Measurements from ENCODE around the gene STPG1.

Gene STPG1

GRCh38 chr1:24414775-24415333 is 1.3 kb upstream of the STPG1 start:
- TF ChIP-seq EZH2phosphoT487 (IDR thresholded peaks at IDR 0.05; ENCODE audit: low read length) (no peak), CTCF (IDR thresholded peaks at IDR 0.05; ENCODE audit: low read length) (no peak)
- Histone ChIP-seq H3K4me3 (ENCODE audit: low read length) (0 out of 2 replicates have a peak overlapping the region, but pooled peaks have one; percentile 11), H3K4me2 (ENCODE audit: low read depth, low read length) (peak overlapping the region; percentile 57; the same call in 1 of the 2 replicates), H3K9me3 (replicated peaks; ENCODE audit: insufficient read depth, low read length) (no peaks in the 10 kb centered on the region), H4K20me1 (ENCODE audit: insufficient read depth, low read length) (no peaks in the 10 kb centered on the region), H3K9ac (ENCODE audit: low read length) (no peak overlapping the region), H3K9me2 (replicated peaks; ENCODE audit: insufficient read depth, low read length) (no peaks in the 10 kb centered on the region), H3K4me1 (ENCODE audit: low read length) (peaks cover 18% of the 10 kb centered on the region), H3K79me2 (ENCODE audit: low read length) (peaks cover 39% of the 10 kb centered on the region), H3K36me3 (replicated peaks; ENCODE audit: insufficient read depth, low read length) (0 out of 2 replicates have a peak, but pooled peaks cover 4% of the 10 kb centered on the region), H3F3A (ENCODE audit: insufficient read depth, low read length) (peaks cover 19% of the 10 kb centered on the region), H2AFZ (ENCODE audit: low read length) (peak overlapping the region; percentile 72), H3K27me3 (replicated peaks; ENCODE audit: insufficient read depth, low read length) (no peaks in the 10 kb centered on the region), H3K27ac (ENCODE audit: low read length) (no peak overlapping the region)
- DNase-seq, result no peak

DNA sequence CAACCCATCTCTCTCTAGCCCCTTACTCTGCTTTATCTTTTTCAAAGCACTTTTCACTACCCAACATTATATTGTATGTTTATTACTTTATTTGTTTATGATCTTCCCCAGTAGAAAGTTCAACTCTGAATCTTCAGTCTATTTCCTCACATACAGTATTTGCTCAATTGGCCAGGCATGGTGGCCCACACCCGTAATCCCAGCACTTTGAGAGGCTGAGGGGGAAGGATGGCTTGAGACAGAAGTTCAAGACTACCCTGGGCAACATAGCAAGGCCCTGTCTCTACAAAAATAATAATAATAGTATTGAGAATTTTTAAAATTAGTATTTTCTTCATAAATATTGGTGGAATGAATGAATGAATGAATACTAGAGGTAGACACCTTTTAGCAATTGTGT is 1.2 kb downstream of the STPG1 start:
- peaks cover 15% of the 10 kb centered on the region for H3K4me1 ChIP-seq (ENCODE audit: low read length)
- no peaks in the 10 kb centered on the region for H4K20me1 ChIP-seq (ENCODE audit: insufficient read depth, low read length)
- H3K9ac ChIP-seq (ENCODE audit: low read length), result no peak overlapping the region
- DNase-seq, result no peak
- no peak overlapping the region for H3K27ac ChIP-seq (ENCODE audit: low read length)
- no peaks in the 10 kb centered on the region for H3K9me2 ChIP-seq (replicated peaks; ENCODE audit: insufficient read depth, low read length)
- H3K4me3 ChIP-seq (ENCODE audit: low read length), result 0 out of 2 replicates have a peak overlapping the region, but pooled peaks have one; percentile 70
- H3K27me3 ChIP-seq (replicated peaks; ENCODE audit: insufficient read depth, low read length), result no peaks in the 10 kb centered on the region
- TF ChIP-seq EZH2 (optimal IDR thresholded peaks at IDR 0.05; ENCODE audit: low read depth, low read length) (no peak), CTCF (IDR thresholded peaks at IDR 0.05; ENCODE audit: low read length) (no peak), EZH2phosphoT487 (IDR thresholded peaks at IDR 0.05; ENCODE audit: low read length) (no peak)
- H2AFZ ChIP-seq (ENCODE audit: low read length), result no peak overlapping the region
- H3K79me2 ChIP-seq (ENCODE audit: low read length), result peaks cover 17% of the 10 kb centered on the region
- no peaks in the 10 kb centered on the region for H3K36me3 ChIP-seq (replicated peaks; ENCODE audit: insufficient read depth, low read length)
- H3K4me2 ChIP-seq (ENCODE audit: low read depth, low read length), result peak overlapping the region; percentile 65
- H3F3A ChIP-seq (ENCODE audit: insufficient read depth, low read length), result peaks cover 19% of the 10 kb centered on the region
- no peaks in the 10 kb centered on the region for H3K9me3 ChIP-seq (replicated peaks; ENCODE audit: insufficient read depth, low read length)

- TF ChIP-seq EZH2 (optimal IDR thresholded peaks at IDR 0.05; ENCODE audit: low read depth, low read length) (no peak), CTCF (IDR thresholded peaks at IDR 0.05; ENCODE audit: low read length) (no peak)
- H3K9me2 ChIP-seq (replicated peaks; ENCODE audit: insufficient read depth, low read length), result no peaks in the 10 kb centered on the region
- peaks cover 12% of the 10 kb centered on the region for H3K79me2 ChIP-seq (ENCODE audit: low read length)
- peaks cover 17% of the 10 kb centered on the region for H3F3A ChIP-seq (ENCODE audit: insufficient read depth, low read length)
- H3K36me3 ChIP-seq (replicated peaks; ENCODE audit: insufficient read depth, low read length), result no peaks in the 10 kb centered on the region
- H3K9me3 ChIP-seq (replicated peaks; ENCODE audit: insufficient read depth, low read length), result no peaks in the 10 kb centered on the region
- H3K9ac ChIP-seq (ENCODE audit: low read length), result no peak overlapping the region
- H3K4me3 ChIP-seq (ENCODE audit: low read length), result no peak overlapping the region
- no peaks in the 10 kb centered on the region for H3K27me3 ChIP-seq (replicated peaks; ENCODE audit: insufficient read depth, low read length)
- H3K4me1 ChIP-seq (ENCODE audit: low read length), result peaks cover 10% of the 10 kb centered on the region
- H4K20me1 ChIP-seq (ENCODE audit: insufficient read depth, low read length), result no peaks in the 10 kb centered on the region
- no peak for DNase-seq
- H2AFZ ChIP-seq (ENCODE audit: low read length), result no peak overlapping the region
- H3K27ac ChIP-seq (ENCODE audit: low read length), result no peak overlapping the region
- no peak overlapping the region for H3K4me2 ChIP-seq (ENCODE audit: low read depth, low read length)
These were observed 1.6 kb downstream of the STPG1 start for GRCh38 chr1:24411963-24412362.
